Measurements from ENCODE around the gene EPHA6. TPM values are rescaled to one million over a fixed set of nuclear protein-coding genes. Genes with fewer than 3 reads are reported as not detected.

The EPHA6 gene
- total and polyA plus RNA-seq, 10 of the 15 experiments (the other 5 are each of a cell fraction or from before 2014, with no cell fraction given) = not detected

- no peak for TF ChIP-seq SUZ12 (IDR thresholded peaks at IDR 0.05; ENCODE audit: unreplicated experiment)
Measured at GRCh38 chr3:97059168-97059567, 244.8 kb downstream of the EPHA6 start (continued).

- no peak for ATAC-seq
Measured at GRCh38 chr3:97066531-97066930, 252.1 kb downstream of the EPHA6 start.

GRCh38 chr3:97070302-97070701 is 255.9 kb downstream of the EPHA6 start:
- no peaks in the 10 kb centered on the region for H3K4me1 ChIP-seq (ENCODE audit: control insufficient read depth, insufficient read depth, low read length)
- H4K20me1 ChIP-seq (ENCODE audit: control insufficient read depth, insufficient read depth) = no peaks in the 10 kb centered on the region
- RAD21 ChIA-PET (ENCODE audit: unreplicated experiment) = no interaction called here
- H3K79me2 ChIP-seq (ENCODE audit: control insufficient read depth, insufficient read depth, low read length) = no peaks in the 10 kb centered on the region
- no peaks in the 10 kb centered on the region for H3K27me3 ChIP-seq (replicated peaks in 1 of 2; ENCODE audit: control insufficient read depth in 2 of 2, insufficient read depth in 2 of 2, low read length in 1 of 2)
- intact Hi-C loops (cut with micrococcal nuclease; ENCODE audit: unreplicated experiment) (no loop called here), in situ Hi-C loops (cut with MboI) (no loop called here)
- TF ChIP-seq SRF (IDR thresholded peaks at IDR 0.05; ENCODE audit: low read depth in 2 of 2, low read length in 2 of 2) = no peak
- TF ChIP-seq IKZF1 (conservative IDR thresholded peaks at IDR 0.05) = no peak
- TF ChIP-seq NRF1 (conservative IDR thresholded peaks at IDR 0.05; ENCODE audit: low read depth, low read length) = no peak
- DNase-seq (ENCODE audit: low read depth, low spot score) (no peak), FAIRE-seq (no peak), ATAC-seq (no peak)
- H3K4me2 ChIP-seq (ENCODE audit: control insufficient read depth, insufficient read depth) = no peak overlapping the region
- no peak overlapping the region for H3K4me3 ChIP-seq
- no peak overlapping the region for H3K27ac ChIP-seq (ENCODE audit: control insufficient read depth, insufficient read depth)
- no TSS peak for BruUV-seq (replicated peaks)
- H3K9me3 ChIP-seq (replicated peaks; ENCODE audit: control insufficient read depth, insufficient read depth, low read length) = no peaks in the 10 kb centered on the region
- no peak overlapping the region for H3K9ac ChIP-seq (ENCODE audit: control insufficient read depth, insufficient read depth, low read length)
- H2AFZ ChIP-seq (ENCODE audit: control insufficient read depth, low read depth, low read length) = no peak overlapping the region
- SMC1A ChIA-PET (ENCODE audit: uncharacterized antibody, unreplicated experiment) = no interaction called here
- H3K36me3 ChIP-seq (ENCODE audit: control insufficient read depth in 2 of 2, insufficient read depth in 2 of 2, low read length in 1 of 2) = no peaks in the 10 kb centered on the region
- POLR2A ChIA-PET = no interaction called here
- CTCF ChIA-PET = no interaction called here

More at GRCh38 chr3:97066531-97066930, 252.1 kb downstream of the EPHA6 start:
- Histone ChIP-seq H3K27me3 (replicated peaks in 1 of 2; ENCODE audit: control insufficient read depth in 2 of 2, insufficient read depth in 2 of 2, low read length in 1 of 2) (no peaks in the 10 kb centered on the region), H3K9ac (ENCODE audit: control insufficient read depth, insufficient read depth, low read length) (no peak overlapping the region), H3K27ac (ENCODE audit: control insufficient read depth, insufficient read depth) (no peak overlapping the region), H3K4me2 (ENCODE audit: control insufficient read depth, insufficient read depth) (no peak overlapping the region), H3K4me1 (ENCODE audit: control insufficient read depth, insufficient read depth, low read length) (no peaks in the 10 kb centered on the region), H3K4me3 (no peak overlapping the region), H3K36me3 (ENCODE audit: control insufficient read depth in 2 of 2, insufficient read depth in 2 of 2, low read length in 1 of 2) (no peaks in the 10 kb centered on the region), H4K20me1 (ENCODE audit: control insufficient read depth, insufficient read depth) (no peaks in the 10 kb centered on the region), H3K79me2 (ENCODE audit: control insufficient read depth, insufficient read depth, low read length) (no peaks in the 10 kb centered on the region), H2AFZ (ENCODE audit: control insufficient read depth, low read depth, low read length) (no peak overlapping the region), H3K9me3 (replicated peaks; ENCODE audit: control insufficient read depth, insufficient read depth, low read length) (no peaks in the 10 kb centered on the region)
- ChIA-PET CTCF (no interaction called here), SMC1A (ENCODE audit: uncharacterized antibody, unreplicated experiment) (no interaction called here), RAD21 (ENCODE audit: unreplicated experiment) (no interaction called here), POLR2A (no interaction called here)
- DNase-seq (ENCODE audit: low read depth, low spot score) (no peak), FAIRE-seq (no peak)
- in situ Hi-C loops (cut with MboI) (no loop called here), intact Hi-C loops (cut with micrococcal nuclease; ENCODE audit: unreplicated experiment) (no loop called here)
- no TSS peak for BruUV-seq (replicated peaks)
- no peak for TF ChIP-seq RUNX3 (IDR thresholded peaks at IDR 0.05; ENCODE audit: low read length)
- no peak for TF ChIP-seq STAT1 (conservative IDR thresholded peaks at IDR 0.05)
- no peak for TF ChIP-seq NFIC (IDR thresholded peaks at IDR 0.05; ENCODE audit: low read depth, low read length)
- no peak for TF ChIP-seq EED (IDR thresholded peaks at IDR 0.05; ENCODE audit: low read depth)
- WGBS (ENCODE audit: insufficient coverage, insufficient replicate concordance, low lambda C conversion rate, missing lambda C conversion rate) = 6% methylated on average over 1 of the region's 1 CpG

Data from GM12878 (cell line).